H9 (cell line): ENCODE results near the gene OR5J2. TPM values are rescaled to one million over a fixed set of nuclear protein-coding genes. Genes with fewer than 3 reads are reported as not detected.
"Not testable (repeated sequence)": the region's sequence is repeated elsewhere in the genome, so short reads cannot be mapped to it uniquely, and the experiment has no call there.

ENCODE experiments used
- DNase-seq: peaks from one replicate; pipeline ENCODE4 v3.0.0-alpha.2; 2017
- H2AFZ ChIP-seq: one replicate; pipeline ENCODE4 v1.6.1; 2013; ENCODE audit warnings: mild to moderate bottlenecking, low read length, control low read depth, moderate library complexity
- H2AK5ac ChIP-seq: 2 replicates; pipeline ENCODE4 v1.6.1; 2013; ENCODE audit warnings: low read length, control low read depth, mixed read lengths; ENCODE audit not compliant: insufficient read length
- H2BK120ac ChIP-seq: one replicate; pipeline ENCODE4 v1.6.1; 2013; ENCODE audit warnings: low read depth, mild to moderate bottlenecking, low read length, control low read depth, inconsistent platforms; ENCODE audit not compliant: poor library complexity, severe bottlenecking
- H2BK12ac ChIP-seq: 2 replicates; pipeline ENCODE4 v1.6.1; 2013; ENCODE audit warnings: low read length, control low read depth, mixed read lengths, low read depth; ENCODE audit not compliant: insufficient read length
- H2BK15ac ChIP-seq: 2 replicates; pipeline ENCODE4 v1.6.1; 2013; ENCODE audit warnings: low read depth, low read length, control low read depth
- H2BK20ac ChIP-seq: one replicate; pipeline ENCODE4 v1.6.1; 2013; ENCODE audit warnings: low read depth, mild to moderate bottlenecking, low read length, control low read depth, inconsistent platforms; ENCODE audit not compliant: poor library complexity, severe bottlenecking
- H2BK5ac ChIP-seq: 2 replicates; pipeline ENCODE4 v1.6.1; 2013; ENCODE audit warnings: low read length, control low read depth, mixed read lengths; ENCODE audit not compliant: insufficient read length
- H3K14ac ChIP-seq: 2 replicates; pipeline ENCODE4 v1.6.1; 2013; ENCODE audit warnings: low read length, control low read depth; ENCODE audit not compliant: insufficient read depth
- H3K18ac ChIP-seq: 2 replicates; pipeline ENCODE4 v1.6.1; 2013; ENCODE audit warnings: low read depth, mild to moderate bottlenecking, mixed read lengths, low read length, control low read depth; ENCODE audit not compliant: insufficient read length
- H3K23ac ChIP-seq: 2 replicates; pipeline ENCODE4 v1.6.1; 2013; ENCODE audit warnings: low read length, control low read depth, mixed read lengths, low read depth; ENCODE audit not compliant: insufficient read length
- H3K23me2 ChIP-seq: 2 replicates; pipeline ENCODE4 v1.6.1; 2013; ENCODE audit warnings: low read depth, mild to moderate bottlenecking, mixed read lengths, low read length, control low read depth; ENCODE audit not compliant: insufficient read length, poor library complexity, severe bottlenecking
- H3K27ac ChIP-seq: 2 replicates; pipeline ENCODE4 v1.5.1; 2013; ENCODE audit warnings: low read length, control low read depth, mixed read lengths, low read depth; ENCODE audit not compliant: insufficient read length
- H3K27me3 ChIP-seq: 2 replicates; pipeline ENCODE4 v1.6.1; 2013; ENCODE audit warnings: low read length, control low read depth, inconsistent platforms; ENCODE audit not compliant: insufficient read depth
- H3K4ac ChIP-seq: 2 replicates; pipeline ENCODE4 v1.6.1; 2013; ENCODE audit warnings: low read depth, mild to moderate bottlenecking, control low read depth, inconsistent platforms, low read length, moderate library complexity
- H3K4me1 ChIP-seq: 2 replicates; pipeline ENCODE4 v1.6.1; 2013; ENCODE audit warnings: low read length, control low read depth, inconsistent platforms; ENCODE audit not compliant: insufficient read depth
- H3K4me2 ChIP-seq: 2 replicates; pipeline ENCODE4 v1.6.1; 2013; ENCODE audit warnings: low read length, control low read depth, mixed read lengths; ENCODE audit not compliant: insufficient read length, insufficient read depth
- H3K56ac ChIP-seq: 2 replicates; pipeline ENCODE4 v1.6.1; 2013; ENCODE audit warnings: low read depth, mild to moderate bottlenecking, mixed read lengths, low read length, control low read depth; ENCODE audit not compliant: insufficient read length
- H3K79me1 ChIP-seq: 2 replicates; pipeline ENCODE4 v1.6.1; 2013; ENCODE audit warnings: low read depth, mild to moderate bottlenecking, moderate library complexity, low read length, control low read depth, inconsistent platforms; ENCODE audit not compliant: insufficient read depth, poor library complexity, severe bottlenecking
- H3K79me2 ChIP-seq: 2 replicates; pipeline ENCODE4 v1.6.1; 2013; ENCODE audit warnings: low read length, control low read depth, inconsistent platforms; ENCODE audit not compliant: insufficient read depth
- H3K9ac ChIP-seq: 2 replicates; pipeline ENCODE4 v1.6.1; 2013; ENCODE audit warnings: low read length, control low read depth, mixed read lengths; ENCODE audit not compliant: insufficient read length; ENCODE audit errors: extremely low read depth
- H3K9me3 ChIP-seq: one replicate; pipeline ENCODE4 v1.6.1; 2013; ENCODE audit warnings: low read depth, low read length, inconsistent platforms; ENCODE audit not compliant: control insufficient read depth
- H3T11ph ChIP-seq: one replicate; pipeline ENCODE4 v1.6.1; 2013; ENCODE audit warnings: mild to moderate bottlenecking, low read length, control low read depth, inconsistent platforms
- H4K20me1 ChIP-seq: one replicate; pipeline ENCODE4 v1.6.1; 2013; ENCODE audit not compliant: control insufficient read depth, insufficient read length, insufficient read depth
- H4K5ac ChIP-seq: 2 replicates; pipeline ENCODE4 v1.6.1; 2013; ENCODE audit warnings: low read depth, mild to moderate bottlenecking, mixed read lengths, low read length, control low read depth; ENCODE audit not compliant: insufficient read length
- H4K8ac ChIP-seq: replicated peaks from 2 replicates; pipeline ENCODE4 v1.6.1; 2013; ENCODE audit warnings: low read length, control low read depth, mixed read lengths, low read depth; ENCODE audit not compliant: insufficient read length
- H4K91ac ChIP-seq: 2 replicates; pipeline ENCODE4 v1.6.1; 2013; ENCODE audit warnings: low read depth, mild to moderate bottlenecking, moderate library complexity, mixed read lengths, low read length, control low read depth; ENCODE audit not compliant: insufficient read length
- H3K27ac Mint-ChIP-seq, 3 experiments: 2 replicates in 2 of 3; 3 replicates in 1 of 3; pipeline ENCODE4 v1.8.0; 2020 to 2021; ENCODE audit warnings: mixed read lengths in 3 of 3, mild to moderate bottlenecking in 1 of 3, moderate library complexity in 1 of 3
- H3K27me3 Mint-ChIP-seq: 2 replicates; pipeline ENCODE4 v1.8.0; 2021; ENCODE audit warnings: low read depth, mild to moderate bottlenecking, moderate library complexity, mixed read lengths
- H3K36me3 Mint-ChIP-seq, 3 experiments: 2 replicates in 2 of 3; 3 replicates in 1 of 3; pipeline ENCODE4 v1.8.0; 2020 to 2021; ENCODE audit warnings: low read depth in 3 of 3, mixed read lengths in 3 of 3; ENCODE audit not compliant: insufficient read depth in 1 of 3
- H3K4me1 Mint-ChIP-seq, 2 experiments: 2 replicates each; pipeline ENCODE4 v1.8.0; 2020; ENCODE audit warnings: mixed read lengths in 2 of 2
- H3K4me3 Mint-ChIP-seq, 2 experiments: 2 replicates in 1 of 2; 3 replicates in 1 of 2; pipeline ENCODE4 v1.8.0; 2020 to 2021; ENCODE audit warnings: mild to moderate bottlenecking in 2 of 2, mixed read lengths in 2 of 2, moderate library complexity in 1 of 2
- H3K9me3 Mint-ChIP-seq, 2 experiments: 2 replicates in 1 of 2; 3 replicates in 1 of 2; pipeline ENCODE4 v1.8.0; 2020; ENCODE audit warnings: mild to moderate bottlenecking in 2 of 2, mixed read lengths in 2 of 2, moderate library complexity in 1 of 2
- WGBS: extraction: QIAGEN DNeasy Blood & Tissue Kit; methylation state at CpG from one replicate; pipeline ENCODE4 v1.1.7; 2013; ENCODE audit warnings: missing lambda C conversion rate, low lambda C conversion rate, mixed read lengths; ENCODE audit not compliant: insufficient read length; ENCODE audit errors: extremely low coverage; 5-methylcytosine and 5-hydroxymethylcytosine counted together
- total RNA-seq: library from RNA; stranded (reverse); gene quantifications from 2 replicates; pipeline ENCODE4 v1.2.1, GENCODE V29; 2021
- TF ChIP-seq, protein P1 (sequence below): fragments of 200-600 bp; sonication (generic); conservative IDR thresholded peaks from 3 replicates; pipeline ENCODE4 v1.8.0; 2021; ENCODE audit warnings: antibody characterized with exemption, mild to moderate bottlenecking

The OR5J2 gene
- total RNA-seq, 1 experiment from 2014 or later = not detected

DNA sequence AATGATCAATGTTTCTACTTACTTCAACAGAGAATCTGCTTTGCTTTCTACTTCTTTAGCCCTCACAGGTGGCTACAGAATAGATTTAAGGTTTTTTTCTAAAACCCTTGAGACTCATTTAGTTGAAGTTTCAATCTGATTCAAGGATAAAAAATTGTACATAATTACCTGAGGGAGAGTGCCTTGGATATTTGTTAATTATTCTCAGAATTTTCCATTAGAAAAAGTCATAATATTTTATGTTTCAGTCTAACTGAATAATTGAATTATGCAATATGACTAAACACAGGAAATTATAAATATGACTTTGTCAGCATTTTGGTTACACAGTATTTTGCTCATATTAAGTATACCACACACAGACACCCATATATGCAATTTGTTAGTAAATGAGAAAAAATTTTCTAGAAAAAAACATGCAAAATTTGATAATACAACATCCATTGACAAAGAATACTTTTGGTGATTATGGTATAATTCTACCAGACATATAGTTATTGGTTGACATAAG, 36.2 kb upstream of the OR5J2 start, which contains the start of gene OR8J3:
OR8J3 (minus strand) TSS at position 51 of the 511 bp plus-strand sequence. CDS start 2,483 bp downstream, outside the sequence.
- no peak within 1 kb of the TSS for H4K8ac ChIP-seq
- TF ChIP-seq, protein P1, sequence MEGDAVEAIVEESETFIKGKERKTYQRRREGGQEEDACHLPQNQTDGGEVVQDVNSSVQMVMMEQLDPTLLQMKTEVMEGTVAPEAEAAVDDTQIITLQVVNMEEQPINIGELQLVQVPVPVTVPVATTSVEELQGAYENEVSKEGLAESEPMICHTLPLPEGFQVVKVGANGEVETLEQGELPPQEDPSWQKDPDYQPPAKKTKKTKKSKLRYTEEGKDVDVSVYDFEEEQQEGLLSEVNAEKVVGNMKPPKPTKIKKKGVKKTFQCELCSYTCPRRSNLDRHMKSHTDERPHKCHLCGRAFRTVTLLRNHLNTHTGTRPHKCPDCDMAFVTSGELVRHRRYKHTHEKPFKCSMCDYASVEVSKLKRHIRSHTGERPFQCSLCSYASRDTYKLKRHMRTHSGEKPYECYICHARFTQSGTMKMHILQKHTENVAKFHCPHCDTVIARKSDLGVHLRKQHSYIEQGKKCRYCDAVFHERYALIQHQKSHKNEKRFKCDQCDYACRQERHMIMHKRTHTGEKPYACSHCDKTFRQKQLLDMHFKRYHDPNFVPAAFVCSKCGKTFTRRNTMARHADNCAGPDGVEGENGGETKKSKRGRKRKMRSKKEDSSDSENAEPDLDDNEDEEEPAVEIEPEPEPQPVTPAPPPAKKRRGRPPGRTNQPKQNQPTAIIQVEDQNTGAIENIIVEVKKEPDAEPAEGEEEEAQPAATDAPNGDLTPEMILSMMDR = no peak
- no peak within 1 kb of the TSS for H2AFZ ChIP-seq
- H4K20me1 ChIP-seq = no peaks in the 10 kb centered on the region
- H3K27ac Mint-ChIP-seq = no peak within 1 kb of the TSS
- no peak within 1 kb of the TSS for H3K9ac ChIP-seq
- no peak within 1 kb of the TSS for H3K4ac ChIP-seq
- no peaks in the 10 kb centered on the region for H3K79me1 ChIP-seq
- no peaks in the 10 kb centered on the region for H3K27me3 ChIP-seq
- H3T11ph ChIP-seq = no peak within 1 kb of the TSS
- H3K9me3 ChIP-seq = no peaks in the 10 kb centered on the region
- no peak within 1 kb of the TSS for H2BK120ac ChIP-seq
- H4K91ac ChIP-seq = no peak within 1 kb of the TSS
- no peak within 1 kb of the TSS for H2BK15ac ChIP-seq
- H4K5ac ChIP-seq = no peak within 1 kb of the TSS
- H2BK12ac ChIP-seq = no peak within 1 kb of the TSS
- no peak for DNase-seq
- H2AK5ac ChIP-seq = no peak within 1 kb of the TSS
- H3K23me2 ChIP-seq = no peaks in the 10 kb centered on the region
- no peak within 1 kb of the TSS for H3K27ac ChIP-seq
- H2BK5ac ChIP-seq = no peak within 1 kb of the TSS
- H3K36me3 Mint-ChIP-seq = peaks cover 0 to 10% (median 6%) of the 10 kb centered on the region in 3 experiments; a peak in 4 of 7 replicates
- H3K9me3 Mint-ChIP-seq = peaks cover 12 to 35% of the 10 kb centered on the region in 2 experiments
- no peak within 1 kb of the TSS for H3K14ac ChIP-seq
- no peak within 1 kb of the TSS for H3K23ac ChIP-seq
- H3K27me3 Mint-ChIP-seq = no peaks in the 10 kb centered on the region
- no peak within 1 kb of the TSS for H3K18ac ChIP-seq
- no peak within 1 kb of the TSS for H3K4me2 ChIP-seq
- H3K4me1 ChIP-seq = no peaks in the 10 kb centered on the region
- H3K4me1 Mint-ChIP-seq = no peaks in the 10 kb centered on the region
- H3K79me2 ChIP-seq = no peaks in the 10 kb centered on the region
- H3K56ac ChIP-seq = no peak within 1 kb of the TSS
- H2BK20ac ChIP-seq = no peak within 1 kb of the TSS
- no peak within 1 kb of the TSS for H3K4me3 Mint-ChIP-seq

DNA sequence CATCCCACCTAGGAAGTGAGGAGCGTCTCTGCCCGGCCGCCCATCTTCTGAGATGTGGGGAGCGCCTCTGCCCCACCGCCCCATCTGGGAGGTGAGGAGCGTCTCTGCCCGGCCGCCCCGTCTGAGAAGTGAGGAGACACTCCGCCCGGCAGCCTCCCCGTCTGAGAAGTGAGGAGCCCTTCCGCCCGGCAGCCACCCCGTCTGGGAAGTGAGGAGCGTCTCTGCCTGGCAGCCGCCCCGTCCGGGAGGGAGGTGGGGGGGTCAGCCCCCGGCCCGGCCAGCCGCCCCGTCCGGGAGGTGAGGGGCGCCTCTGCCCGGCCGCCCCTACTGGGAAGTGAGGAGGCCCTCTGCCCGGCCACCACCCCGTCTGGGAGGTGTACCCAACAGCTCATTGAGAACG, 32.7 kb upstream of the OR5J2 start:
- not testable (repeated sequence) for H3K4me1 ChIP-seq, H3K27me3 Mint-ChIP-seq, H2AK5ac ChIP-seq, H3K79me1 ChIP-seq, H4K5ac ChIP-seq, H3K56ac ChIP-seq, DNase-seq, H3K4me1 Mint-ChIP-seq, H3K27ac ChIP-seq, H3K14ac ChIP-seq, H3K9me3 ChIP-seq, H3K4me3 Mint-ChIP-seq, H3K79me2 ChIP-seq, H3K27ac Mint-ChIP-seq, H3K9ac ChIP-seq, H4K91ac ChIP-seq, H2AFZ ChIP-seq, H3K4me2 ChIP-seq, H2BK12ac ChIP-seq, H3K27me3 ChIP-seq, H3K23me2 ChIP-seq, H3K4ac ChIP-seq, H4K20me1 ChIP-seq, H3K23ac ChIP-seq, H3T11ph ChIP-seq, H2BK15ac ChIP-seq, H2BK120ac ChIP-seq, H3K18ac ChIP-seq, H2BK5ac ChIP-seq, H4K8ac ChIP-seq, H2BK20ac ChIP-seq
- H3K9me3 Mint-ChIP-seq = peaks cover 12 to 36% of the 10 kb centered on the region in 2 experiments
- peaks cover 0 to 10% (median 8%) of the 10 kb centered on the region in 3 experiments; a peak in 4 of 7 replicates for H3K36me3 Mint-ChIP-seq
- WGBS = no CpG with 5 or more reads among the region's 30 CpGs
